Liver (tissue), 3 donors: ENCODE results near the gene SYNGR1.

Experiments used
- EGR1 ChIP-seq, 2 donors: IDR thresholded peaks; 2 replicates each; pipeline ENCODE4 v1.6.1; 2016 to 2018; ENCODE audit warnings: antibody characterized with exemption in 2 of 2, low read depth in 2 of 2
- FOXA1 ChIP-seq: IDR thresholded peaks from 2 replicates; pipeline ENCODE4 v1.6.1; 2016; ENCODE audit warnings: antibody characterized with exemption
- MAX ChIP-seq: IDR thresholded peaks from 2 replicates; pipeline ENCODE4 v1.6.1; 2016; ENCODE audit warnings: antibody characterized with exemption
- TAF1 ChIP-seq: conservative IDR thresholded peaks from 2 replicates; pipeline ENCODE4 v1.6.1; 2016; ENCODE audit warnings: antibody characterized with exemption, mild to moderate bottlenecking
- TF ChIP-seq, protein P1 (sequence below): fragments of 150-350 bp; IDR thresholded peaks from 2 replicates; pipeline ENCODE4 v1.5.1; 2017; ENCODE audit warnings: improper control_type of control experiment, low read depth, low read length; ENCODE audit not compliant: missing input control
- TF ChIP-seq, protein P2 (sequence below): IDR thresholded peaks from 2 replicates; pipeline ENCODE4 v1.6.1; 2016; ENCODE audit warnings: antibody characterized with exemption, mild to moderate bottlenecking
- TF ChIP-seq, protein P3 (sequence below): IDR thresholded peaks from 2 replicates; pipeline ENCODE4 v1.6.1; 2016; ENCODE audit warnings: antibody characterized with exemption
- donor health status: healthy.
- donor health status: healthy.

- TF ChIP-seq, protein P1, sequence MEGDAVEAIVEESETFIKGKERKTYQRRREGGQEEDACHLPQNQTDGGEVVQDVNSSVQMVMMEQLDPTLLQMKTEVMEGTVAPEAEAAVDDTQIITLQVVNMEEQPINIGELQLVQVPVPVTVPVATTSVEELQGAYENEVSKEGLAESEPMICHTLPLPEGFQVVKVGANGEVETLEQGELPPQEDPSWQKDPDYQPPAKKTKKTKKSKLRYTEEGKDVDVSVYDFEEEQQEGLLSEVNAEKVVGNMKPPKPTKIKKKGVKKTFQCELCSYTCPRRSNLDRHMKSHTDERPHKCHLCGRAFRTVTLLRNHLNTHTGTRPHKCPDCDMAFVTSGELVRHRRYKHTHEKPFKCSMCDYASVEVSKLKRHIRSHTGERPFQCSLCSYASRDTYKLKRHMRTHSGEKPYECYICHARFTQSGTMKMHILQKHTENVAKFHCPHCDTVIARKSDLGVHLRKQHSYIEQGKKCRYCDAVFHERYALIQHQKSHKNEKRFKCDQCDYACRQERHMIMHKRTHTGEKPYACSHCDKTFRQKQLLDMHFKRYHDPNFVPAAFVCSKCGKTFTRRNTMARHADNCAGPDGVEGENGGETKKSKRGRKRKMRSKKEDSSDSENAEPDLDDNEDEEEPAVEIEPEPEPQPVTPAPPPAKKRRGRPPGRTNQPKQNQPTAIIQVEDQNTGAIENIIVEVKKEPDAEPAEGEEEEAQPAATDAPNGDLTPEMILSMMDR, result no peak
- TF ChIP-seq, protein P2, sequence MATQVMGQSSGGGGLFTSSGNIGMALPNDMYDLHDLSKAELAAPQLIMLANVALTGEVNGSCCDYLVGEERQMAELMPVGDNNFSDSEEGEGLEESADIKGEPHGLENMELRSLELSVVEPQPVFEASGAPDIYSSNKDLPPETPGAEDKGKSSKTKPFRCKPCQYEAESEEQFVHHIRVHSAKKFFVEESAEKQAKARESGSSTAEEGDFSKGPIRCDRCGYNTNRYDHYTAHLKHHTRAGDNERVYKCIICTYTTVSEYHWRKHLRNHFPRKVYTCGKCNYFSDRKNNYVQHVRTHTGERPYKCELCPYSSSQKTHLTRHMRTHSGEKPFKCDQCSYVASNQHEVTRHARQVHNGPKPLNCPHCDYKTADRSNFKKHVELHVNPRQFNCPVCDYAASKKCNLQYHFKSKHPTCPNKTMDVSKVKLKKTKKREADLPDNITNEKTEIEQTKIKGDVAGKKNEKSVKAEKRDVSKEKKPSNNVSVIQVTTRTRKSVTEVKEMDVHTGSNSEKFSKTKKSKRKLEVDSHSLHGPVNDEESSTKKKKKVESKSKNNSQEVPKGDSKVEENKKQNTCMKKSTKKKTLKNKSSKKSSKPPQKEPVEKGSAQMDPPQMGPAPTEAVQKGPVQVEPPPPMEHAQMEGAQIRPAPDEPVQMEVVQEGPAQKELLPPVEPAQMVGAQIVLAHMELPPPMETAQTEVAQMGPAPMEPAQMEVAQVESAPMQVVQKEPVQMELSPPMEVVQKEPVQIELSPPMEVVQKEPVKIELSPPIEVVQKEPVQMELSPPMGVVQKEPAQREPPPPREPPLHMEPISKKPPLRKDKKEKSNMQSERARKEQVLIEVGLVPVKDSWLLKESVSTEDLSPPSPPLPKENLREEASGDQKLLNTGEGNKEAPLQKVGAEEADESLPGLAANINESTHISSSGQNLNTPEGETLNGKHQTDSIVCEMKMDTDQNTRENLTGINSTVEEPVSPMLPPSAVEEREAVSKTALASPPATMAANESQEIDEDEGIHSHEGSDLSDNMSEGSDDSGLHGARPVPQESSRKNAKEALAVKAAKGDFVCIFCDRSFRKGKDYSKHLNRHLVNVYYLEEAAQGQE, result no peak
- TF ChIP-seq MAX (no peak), FOXA1 (no peak), TAF1 (no peak), EGR1 (IDR thresholded peaks at IDR 0.05; ENCODE audit: low read depth in 2 of 2) (no peak)
- TF ChIP-seq, protein P3, sequence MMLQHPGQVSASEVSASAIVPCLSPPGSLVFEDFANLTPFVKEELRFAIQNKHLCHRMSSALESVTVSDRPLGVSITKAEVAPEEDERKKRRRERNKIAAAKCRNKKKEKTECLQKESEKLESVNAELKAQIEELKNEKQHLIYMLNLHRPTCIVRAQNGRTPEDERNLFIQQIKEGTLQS, result no peak
These were observed at the start of gene SYNGR1 for GRCh38 chr22:39349967-39350726.
